Type B pancreatic cell (in vitro differentiated cells): ENCODE measurements around the gene FAM32A. TPM values are rescaled to one million over a fixed set of nuclear protein-coding genes. Genes with fewer than 3 reads are reported as not detected.

Experiments used
- DNase-seq: peaks from one replicate; pipeline ENCODE4 v3.0.0; 2021; ENCODE audit warnings: mixed read lengths; ENCODE audit not compliant: unreplicated experiment; ENCODE audit errors: extremely low spot score
- H3K27ac Mint-ChIP-seq: 2 replicates; pipeline ENCODE4 v1.8.0; 2021; ENCODE audit warnings: mild to moderate bottlenecking, mixed read lengths
- H3K27me3 Mint-ChIP-seq: 2 replicates; pipeline ENCODE4 v1.8.0; 2021; ENCODE audit warnings: mixed read lengths
- H3K36me3 Mint-ChIP-seq: 2 replicates; pipeline ENCODE4 v1.8.0; 2021; ENCODE audit warnings: mixed read lengths
- H3K4me1 Mint-ChIP-seq: one replicate; pipeline ENCODE4 v1.8.0; 2021; ENCODE audit warnings: mixed read lengths; ENCODE audit not compliant: unreplicated experiment
- H3K4me3 Mint-ChIP-seq: 2 replicates; pipeline ENCODE4 v1.8.0; 2021; ENCODE audit warnings: mild to moderate bottlenecking, mixed read lengths
- H3K9me3 Mint-ChIP-seq: 2 replicates; pipeline ENCODE4 v1.8.0; 2021; ENCODE audit warnings: mixed read lengths
- CTCF ChIP-seq: fragments of 200-600 bp; sonication (generic); conservative IDR thresholded peaks from 2 replicates; pipeline ENCODE4 v1.5.0; 2021; ENCODE audit warnings: antibody characterized with exemption, mild to moderate bottlenecking
- total RNA-seq: library from RNA; stranded (reverse); gene quantifications from 2 replicates; pipeline ENCODE4 v1.2.1, GENCODE V29; 2021; ENCODE audit warnings: low replicate concordance

FAM32A gene
- total RNA-seq, 1 donor from 2014 or later = 89.0 TPM

GRCh38 chr19:16142032-16142580 lies 43.1 kb upstream of the FAM32A start:
- no peaks in the 10 kb centered on the region for H3K9me3 Mint-ChIP-seq
- no peaks in the 10 kb centered on the region for H3K36me3 Mint-ChIP-seq
- DNase-seq = no peak
- peaks cover 3% of the 10 kb centered on the region for H3K4me1 Mint-ChIP-seq
- TF ChIP-seq CTCF = no peak
- H3K27me3 Mint-ChIP-seq = no peaks in the 10 kb centered on the region
- H3K27ac Mint-ChIP-seq = no peak overlapping the region
- H3K4me3 Mint-ChIP-seq = no peak overlapping the region

- Mint-ChIP-seq H3K4me3 (peak within 1 kb of the TSS; percentile 58), H3K9me3 (no peaks in the 10 kb centered on the region), H3K4me1 (peaks cover 3% of the 10 kb centered on the region), H3K27me3 (no peaks in the 10 kb centered on the region), H3K36me3 (no peaks in the 10 kb centered on the region), H3K27ac (peak within 1 kb of the TSS; percentile 72)
- DNase-seq = no peak
- TF ChIP-seq CTCF = no peak
Measured at GRCh38 chr19:16143399-16144215, 41.6 kb upstream of the FAM32A start, which contains the start of gene HSH2D. TSS of gene HSH2D (plus strand) at chr19:16143685. CDS start at chr19:16148751, 5,066 bp downstream.

- peak overlapping the region; percentile 72 for H3K27ac Mint-ChIP-seq
- TF ChIP-seq CTCF = no peak
- no peak for DNase-seq
- no peaks in the 10 kb centered on the region for H3K27me3 Mint-ChIP-seq
- no peaks in the 10 kb centered on the region for H3K36me3 Mint-ChIP-seq
- no peaks in the 10 kb centered on the region for H3K9me3 Mint-ChIP-seq
- H3K4me3 Mint-ChIP-seq = no peak overlapping the region
- peaks cover 3% of the 10 kb centered on the region for H3K4me1 Mint-ChIP-seq
Measured at GRCh38 chr19:16144216-16144581, 41.0 kb upstream of the FAM32A start.

GRCh38 chr19:16146112-16146511 lies 39.1 kb upstream of the FAM32A start:
- Mint-ChIP-seq H3K36me3 (no peaks in the 10 kb centered on the region), H3K27ac (no peak overlapping the region), H3K9me3 (no peaks in the 10 kb centered on the region), H3K27me3 (no peaks in the 10 kb centered on the region), H3K4me3 (no peak overlapping the region), H3K4me1 (peaks cover 3% of the 10 kb centered on the region)
- no peak for TF ChIP-seq CTCF
- DNase-seq = no peak

GRCh38 chr19:16148443-16149229 lies 36.6 kb upstream of the FAM32A start:
- TF ChIP-seq CTCF = no peak
- no peak overlapping the region for H3K4me3 Mint-ChIP-seq
- H3K36me3 Mint-ChIP-seq = no peaks in the 10 kb centered on the region
- no peak for DNase-seq
- H3K27ac Mint-ChIP-seq = no peak overlapping the region
- no peaks in the 10 kb centered on the region for H3K4me1 Mint-ChIP-seq
- H3K27me3 Mint-ChIP-seq = no peaks in the 10 kb centered on the region
- H3K9me3 Mint-ChIP-seq = no peaks in the 10 kb centered on the region
